Activated CD4-positive, alpha-beta T cell treated with anti-CD3 and anti-CD28 coated beads, Interleukin-2, amount 50 U/mL, for 16 hours (primary cell): ENCODE measurements around the gene PDIA6.
"Not testable (repeated sequence)": the region's sequence is repeated elsewhere in the genome, so short reads cannot be mapped to it uniquely, and the experiment has no call there.

Experiments
- DNase-seq: peaks from one replicate; pipeline ENCODE4 v3.0.0-alpha.2; 2020

Gene PDIA6

GRCh38 chr2:10806543-10806942 is 6.0 kb downstream of the PDIA6 start:
- DNase-seq: no peak

GRCh38 chr2:10805990-10806389 is 6.6 kb downstream of the PDIA6 start:
- DNase-seq: not testable (repeated sequence)

- no peak for DNase-seq
Measured at GRCh38 chr2:10802657-10803056, 9.9 kb downstream of the PDIA6 start.

- DNase-seq: no peak
Measured at GRCh38 chr2:10800163-10800562, 12.4 kb downstream of the PDIA6 start.

- no peak for DNase-seq
Measured at GRCh38 chr2:10798783-10799182, 13.8 kb downstream of the PDIA6 start.

- DNase-seq: no peak
Measured at GRCh38 chr2:10796703-10797102, 15.9 kb downstream of the PDIA6 start.

GRCh38 chr2:10795508-10796046 is 17.0 kb downstream of the PDIA6 start:
- no peak for DNase-seq

GRCh38 chr2:10794876-10795275 is 17.7 kb downstream of the PDIA6 start:
- no peak for DNase-seq

- DNase-seq: no peak
Measured at GRCh38 chr2:10793816-10794215, 18.8 kb downstream of the PDIA6 start.

- no peak for DNase-seq
Measured at GRCh38 chr2:10792660-10793400, 19.8 kb downstream of the PDIA6 start.

GRCh38 chr2:10792001-10792634 is 20.5 kb downstream of the PDIA6 start:
- peak; percentile 21 for DNase-seq

GRCh38 chr2:10790228-10790973 is 22.2 kb downstream of the PDIA6 start:
- peak; percentile 39 for DNase-seq

- no peak for DNase-seq
Measured at GRCh38 chr2:10788855-10789254, 23.7 kb downstream of the PDIA6 start.

- DNase-seq: no peak
Measured at GRCh38 chr2:10787176-10787968, 25.2 kb downstream of the PDIA6 start.

GRCh38 chr2:10786240-10786982 is 26.2 kb downstream of the PDIA6 start:
- DNase-seq: no peak

- DNase-seq: no peak
Measured at GRCh38 chr2:10785260-10785659, 27.3 kb downstream of the PDIA6 start.

GRCh38 chr2:10784719-10785118 is 27.9 kb downstream of the PDIA6 start:
- no peak for DNase-seq

GRCh38 chr2:10783421-10783820 is 29.2 kb downstream of the PDIA6 start:
- DNase-seq: no peak

- no peak for DNase-seq
Measured at GRCh38 chr2:10781746-10782145, 30.8 kb downstream of the PDIA6 start.

- DNase-seq: not testable (repeated sequence)
Measured at GRCh38 chr2:10780821-10781220, 31.8 kb downstream of the PDIA6 start.

GRCh38 chr2:10780491-10780820 is 32.1 kb downstream of the PDIA6 start:
- DNase-seq: no peak
